ENCODE measurements around the gene PPP6C. TPM values are rescaled to one million over a fixed set of nuclear protein-coding genes. Genes with fewer than 3 reads are reported as not detected.
"Not testable (repeated sequence)": the region's sequence is repeated elsewhere in the genome, so short reads cannot be mapped to it uniquely, and the experiment has no call there.

The PPP6C gene
- total RNA-seq, 1 experiment from 2014 or later: 56.8 TPM

DNA sequence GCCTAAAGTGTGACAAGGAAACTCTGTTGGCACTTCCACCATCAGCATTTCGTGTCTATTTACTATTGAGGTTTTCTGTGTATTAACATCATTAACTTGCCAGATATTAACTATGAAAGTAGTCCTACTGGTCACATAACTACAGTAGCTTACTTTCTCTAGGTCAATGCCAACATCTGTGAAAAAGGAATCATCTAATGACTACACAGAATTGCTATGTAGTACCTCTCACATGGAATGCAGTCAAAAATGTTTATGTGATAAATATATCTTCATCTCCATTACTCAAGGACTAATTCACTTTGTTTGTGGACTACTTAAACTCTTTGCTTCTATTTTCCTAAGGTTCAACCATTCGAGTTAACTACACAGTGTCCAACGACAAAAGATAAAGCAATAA, 48.4 kb downstream of the PPP6C start:
- Histone ChIP-seq H3K27ac (no peak overlapping the region), H3K4me3 (no peak overlapping the region), H3K4me1 (peaks cover 9% of the 10 kb centered on the region; the same call in 1 of the 2 replicates), H3K27me3 (no peaks in the 10 kb centered on the region), H3K9me3 (replicated peaks) (no peaks in the 10 kb centered on the region), H3K36me3 (peaks cover 5% of the 10 kb centered on the region; the same call in 1 of the 2 replicates)
- DNase-seq: no peak

DNA sequence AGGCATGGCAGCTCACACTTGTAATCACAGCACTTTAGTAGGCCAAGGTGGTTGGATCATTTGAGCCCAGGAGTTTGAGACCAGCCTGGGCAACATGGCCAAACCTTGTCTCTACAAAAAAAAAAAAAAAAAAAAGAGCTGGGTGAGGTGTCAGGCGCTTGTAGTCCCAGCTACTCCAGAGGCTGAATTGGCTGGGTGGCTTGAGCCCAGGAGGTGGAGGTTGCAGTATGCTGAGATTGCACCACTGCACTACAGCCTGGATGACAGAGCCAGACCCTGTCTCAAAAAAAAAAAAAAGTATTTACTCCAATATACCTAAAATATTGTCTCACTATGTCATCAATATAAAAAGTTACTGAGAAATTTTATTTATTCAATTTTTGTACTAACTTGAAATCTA, 49.0 kb downstream of the PPP6C start:
- H3K9me3 ChIP-seq (replicated peaks): no peaks in the 10 kb centered on the region
- H3K4me1 ChIP-seq: peaks cover 9% of the 10 kb centered on the region; the same call in 1 of the 2 replicates
- H3K27me3 ChIP-seq: no peaks in the 10 kb centered on the region
- H3K36me3 ChIP-seq: peaks cover 5% of the 10 kb centered on the region; the same call in 1 of the 2 replicates
- no peak overlapping the region for H3K4me3 ChIP-seq
- no peak for DNase-seq
- no peak overlapping the region for H3K27ac ChIP-seq

DNA sequence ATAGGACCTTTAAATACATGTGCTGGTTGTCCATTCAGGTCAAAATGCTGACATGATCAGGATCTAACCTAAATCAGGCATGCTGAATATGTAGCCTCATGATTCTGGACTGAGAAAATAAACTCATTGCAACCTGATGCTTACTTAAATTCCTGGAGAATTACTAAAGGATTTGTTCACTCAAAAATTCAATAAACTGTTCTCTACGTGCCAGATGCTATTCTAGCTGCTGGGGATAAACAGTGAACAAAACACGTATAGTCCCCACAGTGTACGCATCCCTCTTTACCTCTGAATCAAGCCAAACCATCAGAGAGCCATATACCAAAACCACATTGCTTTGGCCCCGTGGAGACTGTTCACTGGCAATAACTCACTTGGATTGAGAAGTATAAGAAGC, 52.4 kb downstream of the PPP6C start:
- Histone ChIP-seq H3K4me3 (no peak overlapping the region), H3K36me3 (peaks cover 5% of the 10 kb centered on the region; the same call in 1 of the 2 replicates), H3K4me1 (peaks cover 9% of the 10 kb centered on the region; the same call in 1 of the 2 replicates), H3K27ac (no peak overlapping the region), H3K27me3 (no peaks in the 10 kb centered on the region), H3K9me3 (replicated peaks) (no peaks in the 10 kb centered on the region)
- peak; percentile 4 to 31 for DNase-seq

DNA sequence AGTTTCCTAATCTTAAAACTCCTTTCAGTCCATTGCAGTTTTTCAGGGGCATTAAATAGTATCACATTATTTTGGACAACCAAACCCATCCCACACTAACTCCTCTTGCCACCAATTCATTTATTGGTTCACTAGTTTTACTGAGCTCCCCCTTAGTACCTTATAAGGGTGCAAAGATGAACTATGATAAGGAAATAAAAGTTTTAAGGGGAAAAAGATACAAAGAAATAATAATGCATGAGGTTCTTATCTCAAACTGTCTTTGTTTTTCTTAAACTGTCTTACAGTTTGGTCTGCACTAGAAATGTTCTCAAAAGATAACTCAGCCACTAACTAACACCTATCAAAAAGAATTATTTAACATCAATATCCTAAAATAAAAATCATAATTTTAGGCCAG, 54.6 kb downstream of the PPP6C start:
- peaks cover 5% of the 10 kb centered on the region; the same call in 1 of the 2 replicates for H3K36me3 ChIP-seq
- H3K9me3 ChIP-seq (replicated peaks): no peaks in the 10 kb centered on the region
- no peaks in the 10 kb centered on the region for H3K27me3 ChIP-seq
- no peak overlapping the region for H3K4me3 ChIP-seq
- no peak overlapping the region for H3K27ac ChIP-seq
- H3K4me1 ChIP-seq: peaks cover 9% of the 10 kb centered on the region; the same call in 1 of the 2 replicates
- DNase-seq: no peak

DNA sequence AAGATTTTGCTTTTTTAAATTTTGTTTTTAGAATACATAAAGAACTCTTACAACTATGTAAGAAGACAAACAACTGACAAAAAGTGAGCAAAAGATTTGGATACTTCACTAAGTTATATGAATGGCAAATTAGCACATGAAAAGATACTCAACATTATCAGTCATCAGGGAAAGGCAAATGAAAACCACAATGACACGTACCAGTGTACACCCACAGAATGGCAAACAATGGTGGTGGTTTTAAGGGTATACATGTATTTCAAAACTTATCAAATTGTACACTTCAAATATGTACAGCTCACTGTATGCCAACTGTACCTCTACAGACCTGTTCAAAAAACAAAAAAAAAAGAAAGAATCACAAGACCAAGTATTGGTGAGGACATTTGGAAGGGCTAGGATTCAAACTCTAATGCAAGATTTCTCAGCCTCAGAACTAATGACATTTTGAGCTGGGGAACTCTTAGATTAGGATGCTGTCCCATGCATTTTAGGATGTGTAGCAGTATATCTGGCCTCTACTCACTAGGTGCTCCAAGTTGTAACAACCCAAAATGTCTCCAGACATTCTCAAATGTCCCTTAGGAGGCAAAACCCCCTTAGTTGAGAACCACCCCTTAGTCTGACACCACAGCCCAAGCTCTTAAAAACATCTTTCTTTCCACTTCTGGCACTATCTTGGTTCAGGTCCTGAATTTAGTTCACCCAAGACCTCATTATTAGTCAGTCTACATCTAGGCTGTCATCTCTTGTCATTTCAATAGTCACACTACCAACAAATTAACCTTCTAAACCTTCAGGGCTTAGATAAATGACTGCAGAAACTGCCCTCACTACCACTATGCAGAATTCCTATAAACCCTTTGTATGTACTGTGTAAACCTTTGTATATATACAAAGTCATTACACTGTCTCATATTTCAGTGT, 55.9 kb downstream of the PPP6C start:
- Histone ChIP-seq H3K4me3 (no peak overlapping the region), H3K4me1 (peaks cover 9% of the 10 kb centered on the region; the same call in 1 of the 2 replicates), H3K36me3 (no peaks in the 10 kb centered on the region), H3K27ac (no peak overlapping the region), H3K9me3 (replicated peaks) (no peaks in the 10 kb centered on the region), H3K27me3 (no peaks in the 10 kb centered on the region)
- no peak for DNase-seq

DNA sequence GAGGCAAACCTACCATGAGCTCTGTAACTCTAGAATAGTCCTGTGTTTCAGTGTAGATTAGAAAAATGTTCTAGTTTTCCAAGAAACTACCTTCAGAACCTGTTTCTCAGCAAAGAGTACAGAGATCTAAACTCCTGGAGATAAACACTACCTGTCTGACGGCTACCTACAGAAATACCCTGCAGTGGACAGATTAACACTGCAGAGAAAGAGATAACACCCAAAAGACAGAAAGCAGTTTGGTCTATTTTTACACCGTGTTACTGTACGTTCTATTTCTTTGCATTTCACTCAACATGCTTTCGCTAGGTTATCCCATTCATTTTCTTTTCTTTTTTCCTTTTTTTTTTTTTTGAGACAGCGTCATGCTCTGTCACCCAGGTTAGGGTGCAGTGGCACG, 57.8 kb downstream of the PPP6C start:
- no peaks in the 10 kb centered on the region for H3K27me3 ChIP-seq
- H3K4me3 ChIP-seq: no peak overlapping the region
- DNase-seq: no peak
- H3K9me3 ChIP-seq (replicated peaks): no peaks in the 10 kb centered on the region
- H3K36me3 ChIP-seq: no peaks in the 10 kb centered on the region
- H3K4me1 ChIP-seq: no peaks in the 10 kb centered on the region; the same call in 1 of the 2 replicates
- no peak overlapping the region for H3K27ac ChIP-seq

DNA sequence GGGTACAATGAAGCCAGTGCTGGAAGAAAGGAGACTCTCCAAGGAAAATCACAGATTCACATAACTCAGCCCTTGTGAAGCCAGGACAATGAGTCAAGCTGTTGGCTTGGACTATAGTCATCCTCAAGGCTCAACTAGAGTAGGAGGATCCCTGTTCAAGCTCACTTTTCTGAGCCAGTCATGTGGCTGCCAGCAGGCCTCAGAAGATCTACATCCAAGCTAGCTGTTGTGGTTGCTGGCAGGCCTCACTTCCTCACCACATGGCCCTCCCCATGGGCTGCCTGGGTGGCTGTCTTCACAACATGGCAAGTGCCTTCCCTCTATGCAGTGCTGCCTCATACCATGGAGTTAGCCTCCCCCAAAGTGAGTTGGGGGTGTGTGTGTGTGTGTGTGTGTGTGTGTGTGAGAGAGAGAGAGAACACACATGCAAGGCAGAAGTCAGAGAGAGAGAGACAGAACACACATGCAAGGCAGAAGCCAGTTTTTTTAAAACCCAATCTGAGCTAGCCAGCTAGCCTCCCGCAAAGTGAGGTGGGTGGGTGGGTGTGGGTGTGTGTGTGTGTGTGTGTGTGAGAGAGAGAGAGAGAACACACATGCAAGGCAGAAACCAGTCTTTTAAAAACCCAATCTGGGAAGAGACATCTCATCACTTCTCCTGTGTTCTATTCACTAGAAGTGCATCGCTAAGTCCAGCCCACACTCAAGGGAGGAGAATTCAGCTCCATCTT, 63.4 kb downstream of the PPP6C start:
- Histone ChIP-seq H3K36me3 (no peaks in the 10 kb centered on the region), H3K27me3 (no peaks in the 10 kb centered on the region), H3K27ac (no peak overlapping the region), H3K9me3 (replicated peaks) (no peaks in the 10 kb centered on the region), H3K4me1 (0 out of 2 replicates have a peak, but pooled peaks cover 2% of the 10 kb centered on the region), H3K4me3 (no peak overlapping the region)
- DNase-seq: peak; percentile 65

DNA sequence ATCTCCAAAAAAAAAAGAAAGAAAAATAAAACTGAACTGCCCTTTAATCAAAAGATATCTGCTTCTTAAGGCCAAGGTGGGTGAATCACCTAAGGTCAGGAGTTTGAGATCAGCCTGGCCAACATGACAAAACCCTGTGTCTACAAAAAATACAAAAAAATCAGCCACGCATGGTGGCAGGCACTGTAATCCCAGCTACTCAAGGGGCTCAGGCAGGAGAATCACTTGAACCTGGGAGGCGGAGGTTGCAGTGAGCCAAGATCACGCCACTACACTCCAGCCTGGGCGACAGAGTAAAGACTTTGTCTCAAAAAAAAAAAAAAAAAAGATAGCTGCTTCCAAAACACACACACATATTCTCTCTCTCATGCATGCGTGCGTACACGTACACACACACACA, 64.1 kb downstream of the PPP6C start:
- Histone ChIP-seq H3K4me1 (0 out of 2 replicates have a peak, but pooled peaks cover 2% of the 10 kb centered on the region), H3K27ac (no peak overlapping the region), H3K27me3 (no peaks in the 10 kb centered on the region), H3K4me3 (no peak overlapping the region), H3K9me3 (replicated peaks) (no peaks in the 10 kb centered on the region), H3K36me3 (no peaks in the 10 kb centered on the region)
- DNase-seq: no peak

DNA sequence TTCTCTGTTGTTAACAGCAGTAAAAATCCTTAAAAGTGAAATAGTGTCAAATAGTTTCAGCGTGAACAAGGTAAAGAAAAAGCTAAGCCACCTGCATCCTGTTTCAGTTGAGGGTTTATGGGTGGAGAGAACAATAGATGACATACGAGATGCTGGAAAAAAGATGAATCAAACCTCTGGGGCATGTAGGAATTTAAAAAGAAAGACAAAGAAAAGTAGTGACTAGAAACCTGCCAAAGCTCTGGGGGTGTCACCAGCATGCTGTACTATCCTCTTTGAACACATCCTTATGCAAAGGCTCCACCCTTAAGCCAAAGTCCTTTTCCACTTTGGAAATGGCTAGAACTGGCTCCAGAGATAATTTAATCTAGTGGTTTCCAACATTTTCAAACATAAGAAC, 68.5 kb downstream of the PPP6C start:
- H3K27ac ChIP-seq: no peak overlapping the region
- no peak for DNase-seq

DNA sequence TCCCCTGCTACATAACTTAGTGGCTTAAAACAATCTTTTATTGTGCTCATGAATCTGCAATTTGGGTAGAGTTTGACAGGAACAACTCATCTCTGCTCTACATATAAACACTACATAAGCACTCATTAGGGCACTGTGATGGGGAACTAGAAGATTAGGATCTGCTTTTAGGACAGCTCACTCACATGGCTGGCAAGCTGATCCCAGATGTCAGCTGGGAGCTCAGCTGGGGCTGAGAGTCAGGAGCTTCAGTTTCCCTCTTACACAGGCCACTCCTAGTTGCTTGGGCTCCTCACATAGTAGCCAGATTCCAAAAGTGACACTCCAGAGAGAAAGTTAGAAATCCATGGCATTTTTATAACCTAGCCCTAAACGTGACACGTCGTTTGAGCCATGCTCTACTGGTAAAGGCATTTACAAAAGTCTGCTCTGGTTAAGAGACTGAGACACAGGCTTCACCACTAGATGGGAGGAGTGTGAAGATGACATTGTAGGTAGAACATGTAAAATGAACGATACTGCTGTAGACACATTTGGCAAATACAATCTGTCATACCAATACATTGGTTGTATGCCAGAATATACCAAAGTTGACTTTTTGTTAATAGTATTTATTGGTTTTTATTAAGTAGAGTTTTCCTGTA, 69.8 kb downstream of the PPP6C start:
- Histone ChIP-seq H3K27me3 (no peaks in the 10 kb centered on the region), H3K4me1 (no peaks in the 10 kb centered on the region), H3K36me3 (0 out of 2 replicates have a peak, but pooled peaks cover 3% of the 10 kb centered on the region), H3K27ac (no peak overlapping the region), H3K4me3 (no peak overlapping the region), H3K9me3 (replicated peaks) (no peaks in the 10 kb centered on the region)
- peak; percentile 44 to 55 for DNase-seq

More for the DNA sequence above, 68.5 kb downstream of the PPP6C start:
- H3K9me3 ChIP-seq (replicated peaks): no peaks in the 10 kb centered on the region
- H3K27me3 ChIP-seq: no peaks in the 10 kb centered on the region
- 0 out of 2 replicates have a peak, but pooled peaks cover 2% of the 10 kb centered on the region for H3K4me1 ChIP-seq
- H3K4me3 ChIP-seq: no peak overlapping the region
- 0 out of 2 replicates have a peak, but pooled peaks cover 3% of the 10 kb centered on the region for H3K36me3 ChIP-seq

DNA sequence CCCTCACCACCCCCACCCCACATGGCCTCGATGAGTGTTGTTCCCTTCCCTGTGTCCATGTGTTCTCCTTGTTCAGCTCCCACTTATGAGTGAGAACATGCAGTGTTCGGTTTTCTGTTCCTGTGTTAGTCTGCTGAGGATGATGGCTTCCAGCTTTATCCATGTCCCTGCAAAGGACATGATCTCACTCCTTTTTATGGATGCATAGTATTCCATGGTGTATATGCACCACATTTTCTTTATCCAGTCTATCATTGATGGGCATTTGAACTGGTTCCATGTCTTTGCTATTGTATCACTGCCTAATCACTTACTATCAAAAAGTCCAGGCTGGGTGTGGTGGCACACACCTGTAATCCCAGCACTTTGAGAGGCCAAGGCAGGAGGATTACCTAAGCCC, 70.9 kb downstream of the PPP6C start:
- H3K36me3 ChIP-seq; H3K9me3 ChIP-seq (replicated peaks); H3K27ac ChIP-seq; DNase-seq; H3K27me3 ChIP-seq; H3K4me1 ChIP-seq; H3K4me3 ChIP-seq: not testable (repeated sequence)

DNA sequence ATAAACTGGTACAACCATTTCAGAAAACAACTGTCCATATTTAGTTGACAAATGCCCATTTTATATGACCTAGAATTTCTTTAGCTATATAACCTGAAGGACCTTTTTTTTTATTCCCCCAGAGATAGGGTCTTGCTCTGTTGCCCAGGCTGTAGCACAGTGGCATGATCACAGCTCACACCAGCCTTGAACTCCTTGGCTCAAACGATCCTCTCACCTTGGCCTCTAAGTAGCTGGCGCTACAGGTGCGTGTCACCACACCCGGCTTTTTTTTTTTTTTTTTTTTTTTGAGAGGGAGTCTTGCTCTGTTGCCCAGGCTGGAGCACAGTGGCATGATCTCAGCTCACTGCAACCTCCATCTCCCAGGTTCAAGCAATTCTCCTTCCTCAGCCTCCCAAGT, 75.1 kb downstream of the PPP6C start:
- H3K4me3 ChIP-seq, H3K27ac ChIP-seq, H3K36me3 ChIP-seq, H3K4me1 ChIP-seq, H3K27me3 ChIP-seq, DNase-seq: not testable (repeated sequence)
- H3K9me3 ChIP-seq (replicated peaks): peaks cover 15% of the 10 kb centered on the region

DNA sequence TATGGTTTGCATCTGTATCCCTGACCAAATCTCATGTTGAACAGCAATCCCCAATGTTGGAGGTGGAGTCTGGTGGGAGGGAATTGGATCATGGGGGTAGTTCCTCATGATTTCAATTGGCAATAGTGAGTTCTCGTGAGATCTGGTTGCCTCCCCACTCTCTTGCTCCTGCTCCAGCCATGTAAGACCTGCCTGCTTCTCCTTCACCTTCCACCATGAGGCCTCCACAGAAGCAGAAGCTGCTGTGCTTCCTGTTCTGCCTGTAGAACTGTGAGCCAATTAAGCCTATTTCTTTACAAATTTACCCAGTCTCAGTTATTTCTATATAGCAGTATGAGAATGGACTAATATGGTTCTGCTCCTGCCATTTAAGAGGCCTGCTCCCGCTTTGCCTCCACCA, 79.1 kb downstream of the PPP6C start:
- H3K4me1 ChIP-seq: no peaks in the 10 kb centered on the region
- no peak for DNase-seq
- no peaks in the 10 kb centered on the region for H3K27me3 ChIP-seq
- H3K36me3 ChIP-seq: 0 out of 2 replicates have a peak, but pooled peaks cover 2% of the 10 kb centered on the region
- no peak overlapping the region for H3K4me3 ChIP-seq
- no peak overlapping the region for H3K27ac ChIP-seq
- peaks cover 15% of the 10 kb centered on the region for H3K9me3 ChIP-seq (replicated peaks)

DNA sequence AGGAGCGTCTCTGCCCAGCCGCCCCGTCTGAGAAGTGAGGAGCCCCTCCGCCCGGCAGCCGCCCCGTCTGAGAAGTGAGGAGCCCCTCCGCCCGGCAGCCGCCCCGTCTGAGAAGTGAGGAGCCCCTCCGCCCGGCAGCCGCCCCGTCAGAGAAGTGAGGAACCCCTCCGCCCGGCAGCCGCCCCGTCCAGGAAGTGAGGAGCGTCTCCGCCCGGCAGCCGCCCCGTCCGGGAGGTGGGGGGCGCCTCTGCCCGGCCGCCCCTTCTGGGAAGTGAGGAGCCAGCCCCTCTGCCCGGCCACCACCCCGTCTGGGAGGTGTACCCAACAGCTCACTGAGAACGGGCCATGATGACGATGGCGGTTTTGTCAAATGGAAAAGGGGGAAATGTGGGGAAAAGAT, 81.1 kb downstream of the PPP6C start:
- not testable (repeated sequence) for H3K27me3 ChIP-seq, H3K27ac ChIP-seq, DNase-seq, H3K4me1 ChIP-seq, H3K4me3 ChIP-seq, H3K36me3 ChIP-seq
- peaks cover 11% of the 10 kb centered on the region for H3K9me3 ChIP-seq (replicated peaks)
